ENCODE measurements around the gene TOLLIP. TPM values are rescaled to one million over a fixed set of nuclear protein-coding genes. Genes with fewer than 3 reads are reported as not detected.
"Not testable (repeated sequence)": the region's sequence is repeated elsewhere in the genome, so short reads cannot be mapped to it uniquely, and the experiment has no call there.

The TOLLIP gene
- total RNA-seq, 1 experiment from 2014 or later = 32.3 TPM

- not testable (repeated sequence) for DNase-seq; H4K20me1 ChIP-seq (ENCODE audit: control insufficient read depth, insufficient read depth, insufficient read length); H4K8ac ChIP-seq (replicated peaks; ENCODE audit: insufficient read length, low read depth, low read length); H2BK15ac ChIP-seq (ENCODE audit: low read depth, low read length); H4K91ac ChIP-seq (ENCODE audit: insufficient read length, low read depth, low read length); H3K56ac ChIP-seq (ENCODE audit: insufficient read length, low read depth, low read length); H3K18ac ChIP-seq (ENCODE audit: insufficient read length, low read depth, low read length); H3K9ac ChIP-seq (ENCODE audit: extremely low read depth, insufficient read length, low read length); H3K4ac ChIP-seq (ENCODE audit: low read depth, low read length); H3K27ac Mint-ChIP-seq; H3K79me1 ChIP-seq (ENCODE audit: insufficient read depth, low read depth, low read length, poor library complexity, severe bottlenecking); H3K79me2 ChIP-seq (ENCODE audit: insufficient read depth, low read length); H3T11ph ChIP-seq (ENCODE audit: low read length); H2BK20ac ChIP-seq (ENCODE audit: low read depth, low read length, poor library complexity, severe bottlenecking); H3K23ac ChIP-seq (ENCODE audit: insufficient read length, low read depth, low read length); H3K4me3 Mint-ChIP-seq; H2AK5ac ChIP-seq (ENCODE audit: insufficient read length, low read length); H2BK12ac ChIP-seq (ENCODE audit: insufficient read length, low read depth, low read length); H3K4me1 ChIP-seq (ENCODE audit: insufficient read depth, low read length); H3K27me3 ChIP-seq (ENCODE audit: insufficient read depth, low read length); H2BK5ac ChIP-seq (ENCODE audit: insufficient read length, low read length); H3K27me3 Mint-ChIP-seq (ENCODE audit: low read depth); H2BK120ac ChIP-seq (ENCODE audit: low read depth, low read length, poor library complexity, severe bottlenecking); H4K5ac ChIP-seq (ENCODE audit: insufficient read length, low read depth, low read length); H3K14ac ChIP-seq (ENCODE audit: insufficient read depth, low read length); H2AFZ ChIP-seq (ENCODE audit: low read length); H3K4me2 ChIP-seq (ENCODE audit: insufficient read depth, insufficient read length, low read length); H3K23me2 ChIP-seq (ENCODE audit: insufficient read length, low read depth, low read length, poor library complexity, severe bottlenecking); H3K9me3 ChIP-seq (ENCODE audit: control insufficient read depth, low read depth, low read length); H3K27ac ChIP-seq (ENCODE audit: insufficient read length, low read depth, low read length)
- H3K9me3 Mint-ChIP-seq = peaks cover 19 to 23% of the 10 kb centered on the region in 2 experiments
- no CpG with 5 or more reads among the region's 4 CpGs for WGBS (ENCODE audit: extremely low coverage, insufficient read length, low lambda C conversion rate)
- peaks cover 11 to 13% (median 12%) of the 10 kb centered on the region in 3 experiments for H3K36me3 Mint-ChIP-seq (ENCODE audit: insufficient read depth in 1 of 3, low read depth in 3 of 3)
- H3K4me1 Mint-ChIP-seq = peaks cover 2 to 15% of the 10 kb centered on the region in 2 experiments
These were observed 44.0 kb downstream of the TOLLIP start for GRCh38 chr11:1265480-1265879.

Data from H9 (cell line).